K562 (cell line): ENCODE results near the gene RAB40AL. TPM values are rescaled to one million over a fixed set of nuclear protein-coding genes. Genes with fewer than 3 reads are reported as not detected.

Source experiments
- ATAC-seq: fragments of 200-7000 bp; cut with Tn5 transposase; 3 replicates; pipeline ENCODE4 v1.9.1; 2020; ENCODE audit warnings: moderate library complexity
- BruUV-seq: library from RNA; stranded (reverse); fragments of 400-500 nt; replicated peaks from 2 replicates; lab custom pipeline; 2021; lab: Mats Ljungman, UMichigan
- CTCF ChIA-PET: fragments of 300-600 bp; formaldehyde crosslinking; extraction: SDS; loops from one replicate; lab custom pipeline; 2021; ENCODE audit warnings: low intra/inter-chr PET ratio; lab: Yijun Ruan, JAX
- POLR2A ChIA-PET: fragments of 300-600, 350-650 bp; sonication (Branson Sonifier 250); formaldehyde crosslinking; extraction: SDS; loops from one replicate; lab custom pipeline; 2021; ENCODE audit warnings: antibody characterized with exemption, inconsistent platforms; lab: Yijun Ruan, JAX
- DNase-seq, 4 experiments: peaks; one replicate each; pipeline versions ENCODE4 v3.0.0 to v3.0.0-alpha.2; 2011 to 2018; ENCODE audit warnings: low spot score in 3 of 4, mixed read lengths in 3 of 4; ENCODE audit errors: extremely low read depth in 1 of 4
- FAIRE-seq: peaks from 2 replicates; lab custom pipeline; 2011; peaks lifted over from hg19 to GRCh38; lab: Jason Lieb, UNC
- H2AFZ ChIP-seq: 2 replicates; pipeline ENCODE4 v1.6.0; 2011; ENCODE audit warnings: low read depth, low read length, control low read depth, inconsistent platforms
- H3K27ac ChIP-seq: fragments of 200-600 bp; 3 replicates; pipeline ENCODE4 v1.8.0; 2011; ENCODE audit warnings: low read depth, mild to moderate bottlenecking, control low read depth, inconsistent platforms, low read length, moderate library complexity, mixed read lengths; ENCODE audit errors: extremely low read depth
- H3K27me3 ChIP-seq, 2 experiments: fragments of 300-600 bp in 1 of 2; 2 replicates in 1 of 2; 3 replicates in 1 of 2; pipeline versions ENCODE4 v1.6.0 to v1.8.0; 2011; ENCODE audit warnings: inconsistent platforms in 2 of 2, low read length in 2 of 2, mild to moderate bottlenecking in 1 of 2, mixed read lengths in 1 of 2, moderate library complexity in 1 of 2; ENCODE audit not compliant: control insufficient read depth in 2 of 2, insufficient read depth in 2 of 2
- H3K36me3 ChIP-seq: fragments of 300-600 bp; 3 replicates; pipeline ENCODE4 v1.8.0; 2011; ENCODE audit warnings: mild to moderate bottlenecking, low read length, inconsistent platforms; ENCODE audit not compliant: control insufficient read depth, insufficient read depth
- H3K4me1 ChIP-seq, 2 experiments: fragments of 200-600 bp in 1 of 2; replicated peaks in 1 of 2; 2 replicates in 1 of 2; 3 replicates in 1 of 2; pipeline versions ENCODE4 v1.5.1 to v1.8.0; 2011; ENCODE audit warnings: inconsistent platforms in 2 of 2, low read length in 2 of 2, mild to moderate bottlenecking in 1 of 2, mixed read lengths in 1 of 2, moderate library complexity in 1 of 2; ENCODE audit not compliant: control insufficient read depth in 2 of 2, insufficient read depth in 2 of 2
- H3K4me2 ChIP-seq: 2 replicates; pipeline ENCODE4 v1.6.1; 2011; ENCODE audit warnings: low read length, control low read depth, inconsistent platforms, mixed read lengths; ENCODE audit not compliant: insufficient read depth
- H3K4me3 ChIP-seq: fragments of 200-600 bp; sonication (generic), shearing (Covaris generic); 2 replicates; pipeline ENCODE4 v1.5.1; 2016; ENCODE audit warnings: control low read depth, inconsistent platforms
- H3K79me2 ChIP-seq: fragments of 200-600 bp; 3 replicates; pipeline ENCODE4 v1.8.0; 2011; ENCODE audit warnings: low read length, inconsistent platforms; ENCODE audit not compliant: control insufficient read depth, insufficient read depth
- H3K9ac ChIP-seq, 2 experiments: 2 replicates each; pipeline versions ENCODE4 v1.6.0 to v1.6.1; 2011; ENCODE audit warnings: low read depth in 2 of 2, low read length in 2 of 2, control low read depth in 1 of 2, inconsistent platforms in 1 of 2, mild to moderate bottlenecking in 1 of 2, mixed read lengths in 1 of 2; ENCODE audit not compliant: insufficient read depth in 1 of 2
- H3K9me1 ChIP-seq: one replicate; pipeline ENCODE4 v1.6.0; 2011; ENCODE audit warnings: inconsistent platforms, mild to moderate bottlenecking, low read length, moderate library complexity; ENCODE audit not compliant: control insufficient read depth, insufficient read depth
- H3K9me3 ChIP-seq: replicated peaks from 2 replicates; pipeline ENCODE4 v1.5.1; 2011; ENCODE audit warnings: low read depth, low read length, inconsistent platforms; ENCODE audit not compliant: control insufficient read depth, insufficient read depth
- H4K20me1 ChIP-seq: replicated peaks from 2 replicates; pipeline ENCODE4 v1.6.1; 2011; ENCODE audit warnings: low read length, inconsistent platforms, mixed read lengths; ENCODE audit not compliant: control insufficient read depth, insufficient read depth
- CREM ChIP-seq: IDR thresholded peaks from 2 replicates; pipeline ENCODE4 v1.6.1; 2014; ENCODE audit warnings: antibody characterized with exemption, low read depth
- MED1 ChIP-seq: sonication (generic); formaldehyde crosslinking; IDR thresholded peaks from 2 replicates; pipeline ENCODE4 v1.8.1; 2023; ENCODE audit warnings: missing genetic modification reagents, borderline replicate concordance
- WGBS: fragments of 100-300 bp; shearing (Covaris generic); methylation state at CpG from one replicate; pipeline ENCODE4 v1.1.6; 2016; ENCODE audit warnings: low coverage, mixed read lengths; ENCODE audit not compliant: insufficient coverage; ENCODE audit errors: missing lambda C conversion rate; 5-methylcytosine and 5-hydroxymethylcytosine counted together
- in situ Hi-C: fragments of 300-500 bp; cut with MboI; formaldehyde crosslinking; loops from 4 replicates; pipeline ENCODE4 v1.15.0; 2018; ENCODE audit warnings: inconsistent platforms, mixed read lengths
- intact Hi-C: fragments of 100-400 bp; cut with micrococcal nuclease; formaldehyde crosslinking; loops from 2 replicates; pipeline ENCODE4 v1.14.2; 2022
- polyA plus RNA-seq, 8 experiments: library from polyadenylated mRNA; depleted of rRNA in 4 of 8; stranded (reverse) in 5 of 8; unstranded in 3 of 8; fragments of >200 nt; fragmentation: Nextera tagmentation in 2 of 8; fragmentation: Illumina TruSeq in 1 of 8; extraction: Ambion mirVana in 2 of 8; extraction: Trizol in 1 of 8; gene quantifications; 2 replicates each; pipeline versions ENCODE4 v1.2.1 to v1.2.3, GENCODE V29; 2011 to 2014; ENCODE audit warnings: inconsistent platforms in 1 of 8, missing spikeins in 1 of 8
- total RNA-seq, 7 experiments: library from RNA; depleted of rRNA in 6 of 7; stranded (reverse); fragments of >200 nt in 6 of 7; fragmentation: Illumina TruSeq in 2 of 7; extraction: Trizol in 2 of 7; gene quantifications; 2 replicates each; pipeline versions ENCODE4 v1.2.1 to v1.2.3, GENCODE V29; 2011 to 2021; ENCODE audit warnings: low replicate concordance in 1 of 7
- TF ChIP-seq, protein P1 (sequence below): sonication (generic); formaldehyde crosslinking; IDR thresholded peaks from 2 replicates; pipeline ENCODE4 v1.8.0; 2022; ENCODE audit warnings: missing genetic modification reagents, mild to moderate bottlenecking, borderline replicate concordance
- TF ChIP-seq, protein P2 (sequence below): sonication (generic); formaldehyde crosslinking; IDR thresholded peaks from 2 replicates; pipeline ENCODE4 v1.8.0; 2023; ENCODE audit warnings: mild to moderate bottlenecking, missing genetic modification reagents
- TF ChIP-seq, protein P3 (sequence below), 2 experiments: fragments of 450-650 bp in 1 of 2; sonication (generic) in 1 of 2; formaldehyde crosslinking in 1 of 2; IDR thresholded peaks in 1 of 2; conservative IDR thresholded peaks in 1 of 2; 2 replicates each; pipeline versions ENCODE4 v1.6.1 to v1.8.1; 2016 to 2023; ENCODE audit warnings: mild to moderate bottlenecking in 2 of 2, moderate library complexity in 2 of 2, inconsistent platforms in 1 of 2, missing genetic modification reagents in 1 of 2

RAB40AL gene
- total and polyA plus RNA-seq, 9 of the 15 experiments (the other 6 are each of a cell fraction or from before 2014, with no cell fraction given): 0.13 to 0.44 (median 0.42) TPM; not detected in 4

DNA sequence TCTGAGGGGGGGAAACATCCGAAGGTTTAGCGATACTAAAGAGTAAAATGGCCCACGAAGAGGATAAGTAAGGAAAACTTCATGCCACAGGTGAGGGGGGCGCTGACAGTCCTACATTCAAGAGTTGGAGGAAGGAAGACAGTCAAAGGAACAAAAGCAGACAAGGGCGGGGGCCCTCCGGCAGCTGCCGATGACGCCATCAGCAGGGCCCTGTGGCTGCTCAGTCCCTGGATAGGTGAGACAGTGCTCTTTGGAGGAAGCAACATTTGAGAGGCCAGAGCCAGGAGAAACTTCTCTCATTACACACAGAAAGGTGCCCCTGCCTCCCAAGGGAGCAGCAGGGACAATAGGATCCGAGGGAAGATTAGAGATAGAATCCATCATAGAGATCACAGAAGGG lies 41.5 kb downstream of the RAB40AL start:
- peak; percentile 78 for ATAC-seq
- in situ Hi-C loops (no loop called here), intact Hi-C loops (no loop called here)
- ChIA-PET POLR2A (interaction anchor here (0.7 kb wide), 1 partner anchor 189 kb away, joined by 3 read pairs; no protein-coding TSS in a partner anchor), CTCF (no interaction called here)
- no peak overlapping the region for H3K27ac ChIP-seq
- no peaks in the 10 kb centered on the region for H3K9me1 ChIP-seq
- H2AFZ ChIP-seq: 0 out of 2 replicates have a peak overlapping the region, but pooled peaks have one; percentile 9
- peak in 3 of 4 experiments; percentile 5 to 9 (median 5) for DNase-seq
- BruUV-seq: no TSS peak
- no peaks in the 10 kb centered on the region for H4K20me1 ChIP-seq
- no peak overlapping the region for H3K4me3 ChIP-seq
- TF ChIP-seq, protein P1, sequence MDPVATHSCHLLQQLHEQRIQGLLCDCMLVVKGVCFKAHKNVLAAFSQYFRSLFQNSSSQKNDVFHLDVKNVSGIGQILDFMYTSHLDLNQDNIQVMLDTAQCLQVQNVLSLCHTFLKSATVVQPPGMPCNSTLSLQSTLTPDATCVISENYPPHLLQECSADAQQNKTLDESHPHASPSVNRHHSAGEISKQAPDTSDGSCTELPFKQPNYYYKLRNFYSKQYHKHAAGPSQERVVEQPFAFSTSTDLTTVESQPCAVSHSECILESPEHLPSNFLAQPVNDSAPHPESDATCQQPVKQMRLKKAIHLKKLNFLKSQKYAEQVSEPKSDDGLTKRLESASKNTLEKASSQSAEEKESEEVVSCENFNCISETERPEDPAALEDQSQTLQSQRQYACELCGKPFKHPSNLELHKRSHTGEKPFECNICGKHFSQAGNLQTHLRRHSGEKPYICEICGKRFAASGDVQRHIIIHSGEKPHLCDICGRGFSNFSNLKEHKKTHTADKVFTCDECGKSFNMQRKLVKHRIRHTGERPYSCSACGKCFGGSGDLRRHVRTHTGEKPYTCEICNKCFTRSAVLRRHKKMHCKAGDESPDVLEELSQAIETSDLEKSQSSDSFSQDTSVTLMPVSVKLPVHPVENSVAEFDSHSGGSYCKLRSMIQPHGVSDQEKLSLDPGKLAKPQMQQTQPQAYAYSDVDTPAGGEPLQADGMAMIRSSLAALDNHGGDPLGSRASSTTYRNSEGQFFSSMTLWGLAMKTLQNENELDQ: no peak
- no peak for TF ChIP-seq MED1 (CRISPR knock-in tag)
- TF ChIP-seq, protein P2, sequence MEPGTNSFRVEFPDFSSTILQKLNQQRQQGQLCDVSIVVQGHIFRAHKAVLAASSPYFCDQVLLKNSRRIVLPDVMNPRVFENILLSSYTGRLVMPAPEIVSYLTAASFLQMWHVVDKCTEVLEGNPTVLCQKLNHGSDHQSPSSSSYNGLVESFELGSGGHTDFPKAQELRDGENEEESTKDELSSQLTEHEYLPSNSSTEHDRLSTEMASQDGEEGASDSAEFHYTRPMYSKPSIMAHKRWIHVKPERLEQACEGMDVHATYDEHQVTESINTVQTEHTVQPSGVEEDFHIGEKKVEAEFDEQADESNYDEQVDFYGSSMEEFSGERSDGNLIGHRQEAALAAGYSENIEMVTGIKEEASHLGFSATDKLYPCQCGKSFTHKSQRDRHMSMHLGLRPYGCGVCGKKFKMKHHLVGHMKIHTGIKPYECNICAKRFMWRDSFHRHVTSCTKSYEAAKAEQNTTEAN (CRISPR knock-in tag): no peak
- peak; percentile 73 for TF ChIP-seq CREM
- TF ChIP-seq, protein P3, sequence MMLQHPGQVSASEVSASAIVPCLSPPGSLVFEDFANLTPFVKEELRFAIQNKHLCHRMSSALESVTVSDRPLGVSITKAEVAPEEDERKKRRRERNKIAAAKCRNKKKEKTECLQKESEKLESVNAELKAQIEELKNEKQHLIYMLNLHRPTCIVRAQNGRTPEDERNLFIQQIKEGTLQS (IDR thresholded peaks at IDR 0.05): peak; percentile 30; the same call in 1 of the 2 replicates
- TF ChIP-seq, protein P3 (CRISPR knock-in tag; conservative IDR thresholded peaks at IDR 0.05): no peak
- no peaks in the 10 kb centered on the region for H3K36me3 ChIP-seq
- no peak for FAIRE-seq
- H3K9me3 ChIP-seq: no peaks in the 10 kb centered on the region
- H3K4me2 ChIP-seq: no peak overlapping the region
- no peaks in the 10 kb centered on the region for H3K79me2 ChIP-seq
- no peak overlapping the region for H3K9ac ChIP-seq
- H3K27me3 ChIP-seq: peaks cover 0 to 5% of the 10 kb centered on the region in 2 experiments; a peak in 2 of 5 replicates
- H3K4me1 ChIP-seq: no peaks in the 10 kb centered on the region; a peak in 1 of 5 replicates
- 24% methylated on average over 9 of the region's 9 CpGs for WGBS
